Measurements from ENCODE around the gene COL13A1.
A peak's percentile ranks its signal among the peaks of the same experiment; 100 is the strongest.

The COL13A1 gene

GRCh38 chr10:69856601-69857166 lies 55.0 kb downstream of the COL13A1 start:
- Histone ChIP-seq H2AFZ (ENCODE audit: low read length, unreplicated experiment) (no peak overlapping the region), H3K79me2 (ENCODE audit: control insufficient read depth, insufficient read depth, low read length, unreplicated experiment) (no peaks in the 10 kb centered on the region), H3K36me3 (ENCODE audit: insufficient read depth, low read length) (no peaks in the 10 kb centered on the region), H3K4me3 (ENCODE audit: low read depth, low read length) (no peak overlapping the region), H3K27me3 (ENCODE audit: insufficient read depth, low read length) (no peaks in the 10 kb centered on the region), H3K27ac (ENCODE audit: low read depth, low read length) (no peak overlapping the region), H3K4me1 (ENCODE audit: control insufficient read depth, insufficient read depth, low read length, unreplicated experiment) (peaks cover 12% of the 10 kb centered on the region)

GRCh38 chr10:69858201-69858600 lies 56.5 kb downstream of the COL13A1 start:
- Histone ChIP-seq H3K36me3 (ENCODE audit: insufficient read depth, low read length) (no peaks in the 10 kb centered on the region), H3K4me1 (ENCODE audit: control insufficient read depth, insufficient read depth, low read length, unreplicated experiment) (peaks cover 24% of the 10 kb centered on the region), H3K79me2 (ENCODE audit: control insufficient read depth, insufficient read depth, low read length, unreplicated experiment) (no peaks in the 10 kb centered on the region), H3K27ac (ENCODE audit: low read depth, low read length) (no peak overlapping the region), H3K27me3 (ENCODE audit: insufficient read depth, low read length) (no peaks in the 10 kb centered on the region), H2AFZ (ENCODE audit: low read length, unreplicated experiment) (no peak overlapping the region), H3K4me3 (ENCODE audit: low read depth, low read length) (no peak overlapping the region)

- Histone ChIP-seq H3K27me3 (ENCODE audit: insufficient read depth, low read length) (no peaks in the 10 kb centered on the region), H3K27ac (ENCODE audit: low read depth, low read length) (no peak overlapping the region), H2AFZ (ENCODE audit: low read length, unreplicated experiment) (no peak overlapping the region), H3K79me2 (ENCODE audit: control insufficient read depth, insufficient read depth, low read length, unreplicated experiment) (no peaks in the 10 kb centered on the region), H3K4me1 (ENCODE audit: control insufficient read depth, insufficient read depth, low read length, unreplicated experiment) (peaks cover 40% of the 10 kb centered on the region), H3K4me3 (ENCODE audit: low read depth, low read length) (no peak overlapping the region), H3K36me3 (ENCODE audit: insufficient read depth, low read length) (no peaks in the 10 kb centered on the region)
Observed at GRCh38 chr10:69860271-69860670, 58.6 kb downstream of the COL13A1 start.

- H3K36me3 ChIP-seq (ENCODE audit: insufficient read depth, low read length): no peaks in the 10 kb centered on the region
- H3K4me3 ChIP-seq (ENCODE audit: low read depth, low read length): no peak overlapping the region
- no peak overlapping the region for H3K27ac ChIP-seq (ENCODE audit: low read depth, low read length)
- peaks cover 46% of the 10 kb centered on the region for H3K4me1 ChIP-seq (ENCODE audit: control insufficient read depth, insufficient read depth, low read length, unreplicated experiment)
- H3K27me3 ChIP-seq (ENCODE audit: insufficient read depth, low read length): no peaks in the 10 kb centered on the region
- H2AFZ ChIP-seq (ENCODE audit: low read length, unreplicated experiment): no peak overlapping the region
- H3K79me2 ChIP-seq (ENCODE audit: control insufficient read depth, insufficient read depth, low read length, unreplicated experiment): no peaks in the 10 kb centered on the region
Observed at GRCh38 chr10:69861251-69862240, 59.8 kb downstream of the COL13A1 start.

GRCh38 chr10:69862882-69863530 lies 61.3 kb downstream of the COL13A1 start:
- Histone ChIP-seq H2AFZ (ENCODE audit: low read length, unreplicated experiment) (no peak overlapping the region), H3K79me2 (ENCODE audit: control insufficient read depth, insufficient read depth, low read length, unreplicated experiment) (no peaks in the 10 kb centered on the region), H3K27ac (ENCODE audit: low read depth, low read length) (no peak overlapping the region), H3K36me3 (ENCODE audit: insufficient read depth, low read length) (no peaks in the 10 kb centered on the region), H3K27me3 (ENCODE audit: insufficient read depth, low read length) (no peaks in the 10 kb centered on the region), H3K4me1 (ENCODE audit: control insufficient read depth, insufficient read depth, low read length, unreplicated experiment) (peaks cover 50% of the 10 kb centered on the region), H3K4me3 (ENCODE audit: low read depth, low read length) (no peak overlapping the region)

- H3K27ac ChIP-seq (ENCODE audit: low read depth, low read length): peak overlapping the region; percentile 68; the same call in 1 of the 2 replicates
- H3K27me3 ChIP-seq (ENCODE audit: insufficient read depth, low read length): no peaks in the 10 kb centered on the region
- H3K4me1 ChIP-seq (ENCODE audit: control insufficient read depth, insufficient read depth, low read length, unreplicated experiment): peaks cover 50% of the 10 kb centered on the region
- no peak overlapping the region for H3K4me3 ChIP-seq (ENCODE audit: low read depth, low read length)
- H3K79me2 ChIP-seq (ENCODE audit: control insufficient read depth, insufficient read depth, low read length, unreplicated experiment): no peaks in the 10 kb centered on the region
- no peaks in the 10 kb centered on the region for H3K36me3 ChIP-seq (ENCODE audit: insufficient read depth, low read length)
- no peak overlapping the region for H2AFZ ChIP-seq (ENCODE audit: low read length, unreplicated experiment)
Observed at GRCh38 chr10:69863580-69863979, 61.9 kb downstream of the COL13A1 start.

- H2AFZ ChIP-seq (ENCODE audit: low read length, unreplicated experiment): no peak overlapping the region
- H3K4me1 ChIP-seq (ENCODE audit: control insufficient read depth, insufficient read depth, low read length, unreplicated experiment): peaks cover 55% of the 10 kb centered on the region
- H3K36me3 ChIP-seq (ENCODE audit: insufficient read depth, low read length): no peaks in the 10 kb centered on the region
- H3K27ac ChIP-seq (ENCODE audit: low read depth, low read length): peak overlapping the region; percentile 68
- no peaks in the 10 kb centered on the region for H3K27me3 ChIP-seq (ENCODE audit: insufficient read depth, low read length)
- no peaks in the 10 kb centered on the region for H3K79me2 ChIP-seq (ENCODE audit: control insufficient read depth, insufficient read depth, low read length, unreplicated experiment)
- H3K4me3 ChIP-seq (ENCODE audit: low read depth, low read length): no peak overlapping the region
Observed at GRCh38 chr10:69864321-69864720, 62.6 kb downstream of the COL13A1 start.

GRCh38 chr10:69865450-69865849 lies 63.7 kb downstream of the COL13A1 start:
- Histone ChIP-seq H3K36me3 (ENCODE audit: insufficient read depth, low read length) (no peaks in the 10 kb centered on the region), H3K4me3 (ENCODE audit: low read depth, low read length) (no peak overlapping the region), H3K4me1 (ENCODE audit: control insufficient read depth, insufficient read depth, low read length, unreplicated experiment) (peaks cover 60% of the 10 kb centered on the region), H3K27me3 (ENCODE audit: insufficient read depth, low read length) (no peaks in the 10 kb centered on the region), H3K27ac (ENCODE audit: low read depth, low read length) (no peak overlapping the region), H2AFZ (ENCODE audit: low read length, unreplicated experiment) (no peak overlapping the region), H3K79me2 (ENCODE audit: control insufficient read depth, insufficient read depth, low read length, unreplicated experiment) (no peaks in the 10 kb centered on the region)

- H3K4me3 ChIP-seq (ENCODE audit: low read depth, low read length): no peak overlapping the region
- no peaks in the 10 kb centered on the region for H3K27me3 ChIP-seq (ENCODE audit: insufficient read depth, low read length)
- H3K27ac ChIP-seq (ENCODE audit: low read depth, low read length): peak overlapping the region; percentile 52
- no peak overlapping the region for H2AFZ ChIP-seq (ENCODE audit: low read length, unreplicated experiment)
- H3K79me2 ChIP-seq (ENCODE audit: control insufficient read depth, insufficient read depth, low read length, unreplicated experiment): no peaks in the 10 kb centered on the region
- H3K36me3 ChIP-seq (ENCODE audit: insufficient read depth, low read length): no peaks in the 10 kb centered on the region
- peaks cover 56% of the 10 kb centered on the region for H3K4me1 ChIP-seq (ENCODE audit: control insufficient read depth, insufficient read depth, low read length, unreplicated experiment)
Observed at GRCh38 chr10:69866246-69866687, 64.6 kb downstream of the COL13A1 start.

GRCh38 chr10:69866688-69867461 lies 65.2 kb downstream of the COL13A1 start:
- Histone ChIP-seq H2AFZ (ENCODE audit: low read length, unreplicated experiment) (peak overlapping the region; percentile 55), H3K27me3 (ENCODE audit: insufficient read depth, low read length) (no peaks in the 10 kb centered on the region), H3K27ac (ENCODE audit: low read depth, low read length) (peak overlapping the region; percentile 52), H3K36me3 (ENCODE audit: insufficient read depth, low read length) (no peaks in the 10 kb centered on the region), H3K4me1 (ENCODE audit: control insufficient read depth, insufficient read depth, low read length, unreplicated experiment) (peaks cover 50% of the 10 kb centered on the region), H3K4me3 (ENCODE audit: low read depth, low read length) (peak overlapping the region; percentile 42), H3K79me2 (ENCODE audit: control insufficient read depth, insufficient read depth, low read length, unreplicated experiment) (no peaks in the 10 kb centered on the region)
